GM18519 (cell line): ENCODE measurements around the gene CADM2.
"Not testable (repeated sequence)": the region's sequence is repeated elsewhere in the genome, so short reads cannot be mapped to it uniquely, and the experiment has no call there.

Experiments used
- ATAC-seq: cut with Tn5 transposase; IDR thresholded peaks from one replicate; pipeline ENCODE4 v1.9.1; 2021; ENCODE audit warnings: mild to moderate bottlenecking, moderate library complexity; ENCODE audit not compliant: unreplicated experiment, low FRiP score

Gene CADM2

DNA sequence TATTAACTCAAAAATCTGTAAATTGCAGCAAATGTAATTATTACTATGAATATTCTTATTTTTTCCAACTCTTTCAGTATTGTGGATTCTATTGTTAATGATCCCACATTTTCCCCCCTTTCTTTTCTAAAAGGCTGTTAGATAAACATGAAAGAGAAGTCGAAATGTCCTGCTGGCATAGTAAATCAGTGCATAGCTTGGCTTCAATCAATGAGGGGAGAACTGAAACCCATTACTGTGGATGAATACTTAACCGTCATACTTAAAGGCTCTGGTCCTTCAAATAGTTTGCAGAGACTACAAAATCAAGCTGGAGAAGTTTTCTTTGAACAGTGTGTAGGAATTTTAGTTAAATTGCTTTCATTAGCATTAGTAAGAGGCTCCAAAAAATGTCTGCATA lies 667.9 kb downstream of the CADM2 start:
- ATAC-seq: no peak

DNA sequence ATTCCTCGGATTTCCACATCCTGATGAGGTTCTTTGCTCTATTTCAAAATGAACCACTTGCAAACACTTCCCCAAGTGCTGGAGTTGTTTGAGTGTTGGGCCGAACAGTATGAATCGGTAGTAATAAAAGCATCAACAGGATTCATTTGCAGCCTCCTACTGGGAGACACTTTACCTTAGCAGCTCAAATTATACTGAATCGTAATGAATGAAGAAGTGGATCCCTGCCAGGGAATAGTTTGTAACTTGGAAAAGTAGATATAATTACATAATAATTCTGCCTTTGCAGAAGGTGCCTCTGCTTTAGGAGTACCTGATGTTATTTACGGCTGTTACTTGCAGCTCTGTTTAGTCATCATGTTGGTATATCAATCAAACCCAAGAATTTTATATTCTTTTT lies 669.1 kb downstream of the CADM2 start:
- ATAC-seq: no peak

DNA sequence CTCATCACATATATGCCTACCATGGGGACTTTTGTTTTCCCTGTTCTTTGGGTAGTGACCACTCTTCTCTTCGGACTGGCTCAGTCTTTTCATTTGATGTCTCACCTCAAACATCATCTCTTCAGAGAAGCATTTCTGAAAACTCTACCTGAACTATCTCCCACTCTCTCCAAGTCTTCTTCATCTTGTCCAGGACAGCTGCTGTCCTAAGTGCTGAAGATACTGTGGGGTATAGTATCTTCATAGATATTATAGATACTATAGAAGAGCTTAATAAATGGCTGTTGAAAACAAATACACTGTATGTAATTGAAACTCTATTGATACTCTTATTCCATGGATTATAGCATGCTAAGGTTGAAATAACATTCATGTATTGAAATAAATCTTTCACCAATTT lies 672.3 kb downstream of the CADM2 start:
- ATAC-seq: no peak

DNA sequence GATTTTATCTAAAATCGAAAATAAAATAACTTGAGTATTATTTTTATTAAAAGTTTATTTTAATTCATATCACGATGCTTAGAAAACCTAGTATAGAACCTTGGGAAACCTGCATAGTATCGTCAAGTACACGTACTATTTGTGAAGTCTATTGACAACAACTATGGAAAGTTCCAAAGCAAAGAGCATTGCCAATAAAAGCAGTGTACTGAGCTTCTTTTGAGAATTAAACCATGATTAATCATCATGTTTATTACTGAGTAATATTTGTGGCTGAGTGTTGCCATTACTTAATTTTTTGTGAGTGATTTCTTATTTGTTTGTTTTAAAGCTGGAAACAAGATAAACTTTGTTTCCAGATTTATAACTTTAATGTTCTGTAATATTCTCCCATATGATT lies 674.1 kb downstream of the CADM2 start:
- ATAC-seq: no peak

DNA sequence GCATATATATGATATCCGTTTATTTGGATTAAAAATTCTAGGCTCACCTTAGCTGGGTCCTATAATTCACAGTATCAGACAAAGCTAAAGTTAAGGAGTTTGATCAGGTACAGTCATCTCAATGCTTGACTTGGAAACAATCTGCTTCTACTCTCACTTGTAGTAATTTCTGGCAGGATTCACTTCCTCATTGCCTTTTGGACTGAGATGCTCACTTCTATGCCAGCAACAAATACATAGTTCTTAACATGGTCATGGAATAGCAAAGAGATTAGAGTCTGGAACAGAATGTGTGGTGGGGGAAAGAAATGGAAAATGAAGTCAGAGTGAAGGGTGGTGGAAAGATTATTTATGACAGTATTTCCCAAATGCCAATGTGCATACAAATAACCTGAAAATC lies 693.6 kb downstream of the CADM2 start:
- no peak for ATAC-seq

DNA sequence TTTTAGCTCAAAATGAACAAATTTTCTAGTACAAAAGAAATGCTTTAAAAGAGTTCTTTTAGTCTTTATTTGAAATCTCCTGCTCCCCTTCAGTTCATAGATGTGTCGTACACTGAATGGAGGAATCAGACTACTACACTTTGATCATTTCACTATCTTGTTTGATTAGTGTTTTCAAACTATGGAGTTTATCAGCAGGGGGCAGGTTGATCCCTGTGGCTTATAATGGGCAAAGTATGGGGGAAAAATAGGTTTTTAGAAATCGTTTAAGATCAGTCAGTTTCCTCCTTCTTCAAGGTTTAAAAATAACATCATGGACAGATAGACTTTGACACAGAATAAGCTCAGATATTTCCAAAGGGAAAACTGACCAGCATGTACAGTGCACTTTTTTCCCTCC lies 701.7 kb downstream of the CADM2 start:
- ATAC-seq: no peak

DNA sequence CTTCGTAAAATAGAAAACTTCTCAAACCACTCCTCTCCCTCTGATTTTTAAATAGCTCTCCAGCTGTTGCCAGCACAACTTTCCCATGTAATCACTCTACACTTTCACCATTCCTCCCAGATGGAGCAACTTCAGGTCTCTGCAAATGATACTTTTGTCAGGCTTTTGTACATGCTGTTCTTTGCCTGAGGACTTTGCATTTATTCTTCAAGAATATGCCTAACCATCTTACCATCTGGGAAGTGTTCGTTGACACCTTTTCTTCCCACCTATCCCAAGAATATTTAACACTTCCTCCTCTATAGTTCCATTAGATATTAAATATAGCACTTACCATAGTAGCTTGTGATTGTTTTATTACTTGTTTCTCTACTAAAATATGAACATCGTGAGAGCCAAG lies 703.7 kb downstream of the CADM2 start:
- ATAC-seq: no peak

DNA sequence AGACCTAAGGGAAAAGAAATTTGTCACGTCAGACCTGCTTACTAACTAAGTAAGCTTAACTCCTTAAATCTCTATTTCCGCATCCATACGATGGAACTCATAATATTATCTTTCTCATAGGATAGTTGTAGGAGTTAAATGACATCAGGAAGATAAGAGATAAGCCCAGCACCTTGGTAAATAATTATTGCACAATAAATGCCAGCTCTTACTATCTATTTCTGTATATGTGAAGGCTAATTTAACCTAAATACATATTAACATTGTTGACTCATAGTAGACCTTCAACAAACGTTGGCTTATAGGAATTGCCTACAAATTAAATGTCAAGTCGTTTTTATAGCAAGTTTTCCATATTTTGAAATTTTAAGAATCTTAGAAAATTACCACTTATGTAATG lies 709.0 kb downstream of the CADM2 start:
- ATAC-seq: no peak

DNA sequence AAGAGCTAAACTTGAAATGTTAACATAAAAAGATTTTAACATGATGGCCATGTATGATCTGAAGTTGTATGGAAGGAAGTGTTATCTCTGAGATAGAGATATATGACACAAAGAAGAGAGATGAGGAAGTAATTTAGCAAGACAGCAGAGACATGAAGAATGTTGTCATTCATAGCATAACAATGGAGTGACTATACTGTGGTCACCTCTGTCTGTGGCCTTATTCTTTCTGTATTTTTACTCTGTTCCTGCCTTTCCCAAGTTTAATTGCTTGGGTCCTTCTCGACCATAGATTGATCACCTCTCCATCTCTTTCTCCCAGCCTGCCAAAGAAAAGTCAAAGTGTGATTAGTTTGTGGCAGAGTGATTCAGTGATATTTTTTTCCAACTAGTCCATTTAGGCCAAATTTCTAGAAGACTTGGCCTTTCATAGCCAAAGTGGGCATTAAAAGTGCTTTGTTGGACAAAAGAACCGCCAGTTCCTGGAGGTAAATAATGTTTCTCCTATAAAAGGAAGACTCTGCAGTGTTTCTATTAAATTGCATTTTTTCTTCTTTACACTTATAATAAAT lies 711.9 kb downstream of the CADM2 start:
- no peak for ATAC-seq

DNA sequence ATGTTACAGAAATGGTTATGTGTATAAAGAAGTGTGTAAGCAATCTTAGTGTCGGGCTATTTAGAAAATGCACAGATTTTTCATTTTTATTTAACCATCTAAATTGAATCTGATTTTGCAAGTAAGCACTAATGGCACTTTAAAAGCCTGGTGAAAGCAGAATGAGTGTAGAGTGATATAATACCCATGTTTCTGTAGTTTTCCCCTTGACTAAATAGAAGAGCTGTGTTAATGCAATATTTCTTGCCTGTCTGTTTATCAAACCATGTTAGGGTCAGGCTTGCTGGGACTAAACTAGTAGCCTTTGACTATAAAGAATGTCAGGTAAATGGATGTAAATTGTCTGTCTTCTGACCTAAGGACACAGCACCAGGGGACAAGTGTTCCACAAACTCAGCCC lies 714.0 kb downstream of the CADM2 start:
- no peak for ATAC-seq

DNA sequence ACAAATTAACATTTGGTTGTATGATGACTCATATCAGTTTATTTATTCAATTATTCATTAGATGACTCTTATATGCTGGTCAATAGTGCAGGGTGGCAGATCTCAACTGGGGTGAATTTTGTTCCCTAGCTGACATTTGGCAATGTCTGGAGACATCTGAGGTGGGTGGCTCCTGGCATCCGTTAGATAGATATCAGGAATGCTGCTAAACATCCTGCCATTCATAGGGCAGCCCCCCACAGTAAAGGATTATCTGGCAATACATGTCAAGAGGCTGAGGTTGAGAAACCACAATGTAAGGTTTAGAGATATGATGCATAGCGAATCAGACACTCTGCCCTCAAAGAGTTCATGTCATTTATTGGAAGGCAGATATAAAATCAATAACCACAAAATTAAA lies 719.9 kb downstream of the CADM2 start:
- ATAC-seq: no peak

DNA sequence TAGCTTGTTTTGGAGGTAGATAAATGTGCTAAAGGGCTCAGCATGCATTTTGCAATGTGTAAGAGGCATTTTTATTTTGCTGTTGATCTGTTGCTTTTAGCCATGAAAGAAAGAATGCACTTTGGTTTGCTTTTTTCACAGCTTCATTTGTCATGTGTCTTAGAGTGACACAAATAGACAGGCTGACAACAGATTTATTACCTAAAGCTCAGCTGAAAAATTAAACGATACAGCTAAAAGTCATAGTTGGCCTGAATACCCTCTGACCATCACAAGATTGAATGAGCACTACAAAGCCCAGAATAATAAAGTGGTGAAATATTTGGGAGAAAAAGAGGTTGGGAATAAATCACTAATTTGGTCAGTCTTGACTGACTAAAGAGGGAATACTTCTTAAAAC lies 723.1 kb downstream of the CADM2 start:
- ATAC-seq: no peak

DNA sequence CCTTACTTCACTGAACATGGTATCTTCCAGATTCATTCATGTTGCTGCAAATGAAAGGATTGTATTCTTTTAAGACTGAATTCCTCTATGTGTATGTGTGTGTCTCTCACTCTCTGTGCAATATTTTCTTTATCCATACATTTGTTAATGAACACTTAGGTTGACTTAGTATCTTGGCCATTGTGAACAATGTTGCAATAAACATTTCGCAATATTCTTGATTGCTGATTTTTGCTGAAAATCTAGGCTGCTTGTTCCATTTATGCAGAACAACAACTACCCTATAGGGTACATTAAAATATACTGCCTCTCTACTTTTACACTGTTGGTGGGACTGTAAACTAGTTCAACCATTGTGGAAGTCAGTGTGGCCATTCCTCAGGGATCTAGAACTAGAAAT lies 732.4 kb downstream of the CADM2 start:
- no peak for ATAC-seq

DNA sequence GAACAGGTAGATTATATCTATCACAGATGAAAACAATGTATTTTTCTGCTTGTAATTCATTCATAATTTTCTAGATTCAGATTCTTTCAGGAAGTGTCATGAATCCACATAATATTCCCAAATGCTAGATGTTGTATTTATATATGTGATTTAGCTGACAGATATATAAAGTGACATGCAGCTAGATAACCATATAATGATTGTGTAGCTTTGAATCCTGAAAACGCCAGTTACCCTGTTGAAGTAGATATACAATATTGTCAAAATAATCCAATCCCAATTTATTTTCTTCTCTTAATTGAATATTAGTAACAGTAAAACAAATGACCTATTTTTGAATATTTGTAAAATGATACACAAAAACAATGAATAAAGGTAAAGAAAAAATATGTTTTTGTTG lies 738.4 kb downstream of the CADM2 start:
- no peak for ATAC-seq

DNA sequence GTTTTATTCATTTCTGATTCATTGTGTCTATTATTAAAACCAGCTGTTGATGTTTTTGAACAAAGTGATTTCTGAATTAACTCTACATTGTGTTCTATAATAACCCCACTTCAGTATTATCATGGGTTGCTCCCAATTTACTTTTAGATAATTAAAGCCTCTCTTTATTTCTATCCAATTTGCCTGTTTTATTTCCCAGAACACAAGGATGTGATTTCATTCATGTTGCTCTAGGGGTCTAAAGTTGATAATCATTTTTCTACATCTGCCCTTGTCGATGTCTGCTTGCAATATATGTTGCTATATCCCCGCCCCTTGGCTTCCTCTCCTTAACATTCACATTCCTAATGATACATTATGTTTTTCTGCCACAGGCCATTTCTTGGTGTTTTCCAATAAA lies 747.3 kb downstream of the CADM2 start:
- no peak for ATAC-seq

DNA sequence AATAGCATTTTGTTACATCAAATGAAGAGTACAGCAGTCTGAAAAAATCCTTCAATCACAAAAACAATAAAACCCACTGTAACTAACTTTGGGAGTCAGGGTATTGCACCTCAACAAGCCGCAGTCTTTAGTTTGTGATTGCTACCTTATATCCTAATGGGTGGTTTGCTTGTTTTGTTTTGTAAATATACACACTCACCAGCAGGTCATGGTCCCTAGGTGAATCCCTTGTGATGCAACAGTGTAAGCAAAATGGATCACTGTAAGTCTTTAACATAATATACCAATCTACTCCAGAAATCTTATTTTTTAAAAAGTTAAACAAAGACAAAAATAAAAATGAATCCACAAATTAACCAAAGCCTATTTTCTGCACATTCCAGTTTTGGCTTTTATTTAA lies 749.5 kb downstream of the CADM2 start:
- ATAC-seq: not testable (repeated sequence)

DNA sequence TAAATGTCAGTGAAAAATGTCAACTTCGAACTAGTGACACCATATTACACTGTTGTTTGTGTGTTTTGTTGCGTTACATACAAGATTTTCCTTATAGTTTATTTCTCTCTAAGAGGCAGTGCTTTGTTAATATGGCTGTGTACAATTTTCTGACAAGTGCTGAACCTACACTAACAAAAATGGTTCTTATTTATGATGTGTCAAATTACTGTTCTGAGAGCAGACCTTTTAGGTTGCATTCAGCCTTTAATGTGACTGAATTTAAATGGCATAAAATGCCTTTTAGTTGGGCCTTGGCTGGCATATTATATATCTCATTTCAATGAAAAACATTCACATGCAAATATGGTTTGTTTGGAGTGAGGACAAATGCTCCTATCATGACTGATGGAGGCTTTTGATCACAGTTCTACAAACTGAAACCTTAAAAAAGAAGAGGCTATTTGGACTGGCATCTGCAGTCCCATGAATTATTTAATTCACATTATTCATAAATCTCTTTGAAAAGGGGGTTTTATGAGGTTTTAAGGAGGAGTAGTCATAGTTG lies 750.6 kb downstream of the CADM2 start:
- ATAC-seq: no peak

DNA sequence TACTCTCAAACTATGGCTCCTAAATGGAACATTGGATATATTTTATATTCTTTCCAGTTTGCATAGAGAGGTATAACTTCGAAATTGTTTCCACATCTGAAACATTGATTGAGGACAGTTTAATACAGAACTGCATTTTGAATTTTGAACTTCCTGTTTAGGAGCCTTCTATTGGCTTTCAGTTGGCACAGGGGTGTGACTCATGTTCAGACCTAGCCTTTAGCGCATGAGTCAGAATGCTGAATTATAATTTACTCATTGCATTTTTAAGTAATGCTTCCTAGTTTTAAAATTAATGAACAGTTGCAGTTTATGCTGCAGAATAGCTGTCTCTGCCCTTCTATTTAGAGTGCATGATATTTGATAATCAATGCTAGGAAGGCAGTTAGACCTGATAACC lies 751.7 kb downstream of the CADM2 start:
- no peak for ATAC-seq

DNA sequence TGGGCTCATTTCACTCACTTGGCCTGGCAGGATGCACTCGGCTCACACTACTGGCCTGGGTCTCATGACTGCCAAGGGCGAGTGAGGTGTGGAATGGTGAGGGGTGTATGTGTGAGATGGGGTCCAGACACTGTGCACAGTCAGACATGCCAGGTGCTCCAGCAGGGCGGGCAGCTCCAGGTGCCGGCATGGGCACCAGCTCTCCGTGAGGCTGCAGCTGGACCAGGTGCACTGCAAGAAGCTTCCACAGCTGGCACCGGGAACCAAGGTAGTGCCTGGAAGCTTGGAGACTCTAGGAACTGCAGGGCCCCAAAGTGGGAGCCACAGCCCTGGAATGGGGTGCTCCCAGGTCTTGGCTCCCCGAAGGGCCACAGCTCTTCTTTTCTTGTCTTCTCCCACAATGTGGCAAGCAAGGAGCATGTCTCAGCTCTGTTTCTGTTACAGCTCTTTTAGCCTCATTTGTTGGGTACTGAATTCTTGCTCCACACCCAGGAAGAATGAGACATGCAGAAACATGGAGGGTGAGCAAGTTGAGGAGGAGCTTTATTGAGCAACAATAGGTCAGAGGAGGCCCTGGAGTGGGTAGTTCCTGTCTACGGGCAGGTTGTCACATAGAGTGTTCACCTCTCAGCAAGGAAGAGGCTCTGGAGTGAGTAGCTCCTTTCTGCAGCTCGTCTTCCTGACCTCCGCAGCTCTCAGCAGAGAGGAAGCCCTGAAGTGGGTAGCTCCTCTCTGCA lies 762.8 kb downstream of the CADM2 start:
- ATAC-seq: no peak

DNA sequence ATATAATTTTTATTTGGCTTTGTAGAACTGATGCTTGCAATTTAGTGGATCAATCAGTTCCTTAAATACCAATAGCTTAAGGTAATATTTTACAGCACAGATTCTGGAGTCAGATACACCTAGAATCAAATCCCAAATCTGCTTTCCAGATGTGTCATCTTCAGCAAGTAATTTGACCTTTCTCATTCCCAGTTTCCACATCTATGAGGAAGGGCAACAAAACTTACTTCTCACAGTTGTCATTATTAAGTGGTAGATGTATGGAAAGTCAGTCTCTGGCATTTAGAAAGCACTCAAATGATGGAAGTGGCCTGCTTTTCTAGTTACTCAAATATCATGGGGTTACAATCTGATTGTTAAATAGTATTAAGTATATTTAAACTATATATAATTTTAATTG lies 767.0 kb downstream of the CADM2 start:
- no peak for ATAC-seq

DNA sequence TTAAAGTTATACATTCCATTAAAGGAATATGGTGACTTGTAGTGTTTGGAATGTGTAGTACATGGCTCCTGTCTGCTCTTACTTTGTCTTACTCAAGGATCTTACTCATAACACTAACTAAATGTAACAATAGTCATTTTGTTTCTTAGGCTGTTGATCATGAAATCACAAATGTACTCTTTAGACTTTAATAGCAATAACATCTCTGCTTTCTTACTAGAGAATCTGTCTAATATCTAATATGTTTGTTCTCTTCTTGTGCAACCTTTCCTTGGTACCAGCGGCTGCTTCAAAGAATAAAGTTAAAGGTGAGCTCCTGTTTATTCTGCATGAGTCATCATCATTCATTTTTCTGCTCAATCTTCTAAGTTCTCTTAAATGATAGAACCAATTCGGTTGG lies 767.5 kb downstream of the CADM2 start:
- no peak for ATAC-seq

DNA sequence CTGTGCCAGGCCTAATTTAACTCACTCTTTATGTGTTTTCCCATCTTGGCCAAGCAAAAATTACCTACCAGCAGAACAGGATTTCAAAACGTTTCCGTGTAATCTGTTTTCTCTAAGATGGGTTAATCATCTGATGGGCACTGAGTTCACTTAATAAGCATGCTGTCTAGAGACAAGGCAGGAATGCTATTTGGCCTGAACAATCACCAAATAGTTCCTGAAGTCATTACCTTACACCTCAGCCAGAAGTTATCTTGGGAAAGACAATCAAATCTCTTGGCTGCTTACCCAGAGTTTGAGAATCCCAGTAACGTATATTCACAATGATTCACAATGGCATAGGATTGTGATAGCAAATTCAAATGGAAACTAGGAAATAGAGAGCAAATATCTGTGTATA lies 779.1 kb downstream of the CADM2 start:
- no peak for ATAC-seq
